H1 (cell line): ENCODE results near the gene CCN6. TPM values are rescaled to one million over a fixed set of nuclear protein-coding genes. Genes with fewer than 3 reads are reported as not detected.

Source experiments
- CTCF ChIA-PET: fragments of 300-600 bp; sonication (Branson Sonifier 250); formaldehyde crosslinking; loops from one replicate; lab custom pipeline; 2021; ENCODE audit not compliant: partially characterized antibody; lab: Charles Lee
- POLR2A ChIA-PET: fragments of 300-600 bp; sonication (Branson Sonifier 250); formaldehyde crosslinking; loops from one replicate; lab custom pipeline; 2021; ENCODE audit warnings: inconsistent platforms; ENCODE audit not compliant: partially characterized antibody; lab: Charles Lee
- DNase-seq, 2 experiments: peaks; one replicate each; pipeline versions ENCODE4 v3.0.0 to v3.0.0-alpha.2; 2010 to 2022; ENCODE audit warnings: low spot score in 2 of 2, low read depth in 1 of 2, mixed read lengths in 1 of 2
- FAIRE-seq: peaks from 2 replicates; lab custom pipeline; 2011; peaks lifted over from hg19 to GRCh38; lab: Jason Lieb, UNC
- H2AFZ ChIP-seq: 2 replicates; pipeline ENCODE4 v1.8.1; 2012; ENCODE audit warnings: low read length, inconsistent platforms
- H2AK5ac ChIP-seq: 2 replicates; pipeline ENCODE4 v1.6.1; 2013; ENCODE audit warnings: low read depth, low read length
- H2BK120ac ChIP-seq: replicated peaks from 2 replicates; pipeline ENCODE3; 2013; ENCODE audit warnings: low read depth, low read length, inconsistent platforms
- H2BK12ac ChIP-seq: 2 replicates; pipeline ENCODE4 v1.6.1; 2013; ENCODE audit warnings: low read depth, low read length
- H2BK15ac ChIP-seq: 2 replicates; pipeline ENCODE4 v1.6.1; 2013; ENCODE audit warnings: low read length
- H2BK20ac ChIP-seq: 2 replicates; pipeline ENCODE4 v1.6.1; 2013; ENCODE audit warnings: low read length
- H2BK5ac ChIP-seq: 2 replicates; pipeline ENCODE4 v1.6.1; 2013; ENCODE audit warnings: low read depth, low read length
- H3K14ac ChIP-seq: 2 replicates; pipeline ENCODE4 v1.6.1; 2013; ENCODE audit warnings: inconsistent platforms; ENCODE audit not compliant: insufficient read length
- H3K18ac ChIP-seq: 2 replicates; pipeline ENCODE4 v1.6.1; 2013; ENCODE audit warnings: low read length; ENCODE audit errors: extremely low read depth
- H3K23ac ChIP-seq: 2 replicates; pipeline ENCODE4 v1.6.1; 2013; ENCODE audit warnings: inconsistent platforms; ENCODE audit not compliant: insufficient read length
- H3K23me2 ChIP-seq: 2 replicates; pipeline ENCODE4 v1.6.1; 2013; ENCODE audit warnings: low read depth, low read length
- H3K27ac ChIP-seq: 2 replicates; pipeline ENCODE4 v1.6.1; 2011; ENCODE audit warnings: low read depth, low read length, inconsistent platforms
- H3K27me3 ChIP-seq, 4 experiments: replicated peaks in 1 of 4; 1 replicate in 1 of 4; 2 replicates in 3 of 4; pipeline versions ENCODE4 v1.6.1 to v1.8.1; 2011 to 2013; ENCODE audit warnings: low read length in 3 of 4, mild to moderate bottlenecking in 3 of 4, inconsistent platforms in 2 of 4, mixed read lengths in 2 of 4, moderate library complexity in 1 of 4; ENCODE audit not compliant: control insufficient read depth in 3 of 4, insufficient read depth in 3 of 4; ENCODE audit errors: extremely low read depth in 1 of 4
- H3K36me3 ChIP-seq, 4 experiments: 2 replicates each; pipeline versions ENCODE4 v1.6.1 to v1.8.1; 2011 to 2013; ENCODE audit warnings: mild to moderate bottlenecking in 4 of 4, low read length in 3 of 4, moderate library complexity in 2 of 4, control low read depth in 1 of 4, inconsistent platforms in 1 of 4; ENCODE audit not compliant: insufficient read depth in 4 of 4, control insufficient read depth in 2 of 4
- H3K4ac ChIP-seq: replicated peaks from 2 replicates; pipeline ENCODE3; 2013; ENCODE audit warnings: low read length, low read depth, mixed read lengths, inconsistent platforms; ENCODE audit not compliant: insufficient read length
- H3K4me1 ChIP-seq, 4 experiments: replicated peaks in 1 of 4; 1 replicate in 1 of 4; 2 replicates in 3 of 4; pipeline versions ENCODE4 v1.6.1 to v1.8.1; 2011 to 2013; ENCODE audit warnings: low read length in 3 of 4, inconsistent platforms in 2 of 4, mixed read lengths in 1 of 4; ENCODE audit not compliant: insufficient read depth in 4 of 4, control insufficient read depth in 3 of 4
- H3K4me2 ChIP-seq, 2 experiments: 2 replicates each; pipeline versions ENCODE4 v1.6.1 to v1.8.1; 2011 to 2013; ENCODE audit warnings: low read depth in 2 of 2, low read length in 2 of 2, control low read depth in 1 of 2, inconsistent platforms in 1 of 2, mild to moderate bottlenecking in 1 of 2; ENCODE audit not compliant: insufficient read depth in 1 of 2
- H3K4me3 ChIP-seq, 4 experiments: fragments of 200-600, 300-600 bp in 1 of 4; sonication (generic), shearing (Covaris generic), sonication (Bioruptor Twin) in 1 of 4; 2 replicates each; pipeline versions ENCODE4 v1.5.1 to v1.8.1; 2011 to 2016; ENCODE audit warnings: low read length in 4 of 4, low read depth in 3 of 4, control low read depth in 2 of 4, inconsistent platforms in 2 of 4, mild to moderate bottlenecking in 2 of 4, mixed read lengths in 1 of 4, moderate library complexity in 1 of 4; ENCODE audit not compliant: insufficient read depth in 2 of 4; ENCODE audit errors: extremely low read depth in 1 of 4
- H3K56ac ChIP-seq: replicated peaks from 2 replicates; pipeline ENCODE3; 2013; ENCODE audit warnings: low read depth, mild to moderate bottlenecking, mixed read lengths, low read length, inconsistent platforms; ENCODE audit not compliant: insufficient read length
- H3K79me1 ChIP-seq: 2 replicates; pipeline ENCODE4 v1.6.1; 2013; ENCODE audit warnings: low read depth, low read length, control low read depth
- H3K79me2 ChIP-seq, 2 experiments: 2 replicates each; pipeline versions ENCODE4 v1.6.1 to v1.8.1; 2012 to 2013; ENCODE audit warnings: low read length in 2 of 2, mild to moderate bottlenecking in 2 of 2, inconsistent platforms in 1 of 2; ENCODE audit not compliant: insufficient read depth in 2 of 2, control insufficient read depth in 1 of 2
- H3K9ac ChIP-seq, 4 experiments: replicated peaks in 1 of 4; 1 replicate in 1 of 4; 2 replicates in 3 of 4; pipeline versions ENCODE4 v1.6.1 to v1.8.1; 2011 to 2013; ENCODE audit warnings: low read depth in 3 of 4, low read length in 3 of 4, control low read depth in 2 of 4, mild to moderate bottlenecking in 2 of 4, moderate library complexity in 2 of 4, inconsistent platforms in 1 of 4; ENCODE audit errors: extremely low read depth in 1 of 4
- H3K9me3 ChIP-seq, 2 experiments: 2 replicates each; pipeline versions ENCODE4 v1.6.1 to v1.8.1; 2012 to 2013; ENCODE audit warnings: mild to moderate bottlenecking in 2 of 2, moderate library complexity in 2 of 2, control low read depth in 1 of 2, inconsistent platforms in 1 of 2, low read depth in 1 of 2, low read length in 1 of 2, mixed read lengths in 1 of 2; ENCODE audit not compliant: insufficient read depth in 2 of 2
- H4K20me1 ChIP-seq, 2 experiments: replicated peaks in 1 of 2; 2 replicates each; pipeline versions ENCODE3 to v1.8.1; 2011 to 2013; ENCODE audit warnings: inconsistent platforms in 2 of 2, low read length in 2 of 2, mild to moderate bottlenecking in 1 of 2; ENCODE audit not compliant: insufficient read depth in 2 of 2, control insufficient read depth in 1 of 2
- H4K5ac ChIP-seq: 2 replicates; pipeline ENCODE4 v1.6.1; 2013; ENCODE audit warnings: low read length, low read depth, mixed read lengths, inconsistent platforms; ENCODE audit not compliant: insufficient read length
- H4K8ac ChIP-seq: 2 replicates; pipeline ENCODE4 v1.8.0; 2013; ENCODE audit warnings: mild to moderate bottlenecking, moderate library complexity, low read length, inconsistent platforms; ENCODE audit not compliant: insufficient read depth; ENCODE audit errors: extremely low read depth
- H4K91ac ChIP-seq: replicated peaks from 2 replicates; pipeline ENCODE3; 2013; ENCODE audit warnings: low read length, mixed read lengths, inconsistent platforms; ENCODE audit not compliant: insufficient read length
- WGBS, 2 experiments: shearing (Covaris generic) in 1 of 2; methylation state at CpG; one replicate each; pipeline versions ENCODE4 v1.1.6 to v1.1.7; 2013 to 2015; ENCODE audit warnings: low lambda C conversion rate in 2 of 2, mixed read lengths in 2 of 2, inconsistent platforms in 1 of 2, low coverage in 1 of 2, missing lambda C conversion rate in 1 of 2; ENCODE audit not compliant: insufficient replicate concordance in 2 of 2, insufficient coverage in 1 of 2, insufficient read length in 1 of 2; ENCODE audit errors: extremely low coverage in 1 of 2, missing lambda C conversion rate in 1 of 2; 5-methylcytosine and 5-hydroxymethylcytosine counted together
- polyA plus RNA-seq, 7 experiments: library from polyadenylated mRNA; depleted of rRNA in 3 of 7; stranded (reverse) in 5 of 7; unstranded in 2 of 7; fragments of >200 nt in 5 of 7; fragments of 200-250 nt in 2 of 7; gene quantifications; 1 replicate in 5 of 7; 2 replicates in 1 of 7; 4 replicates in 1 of 7; pipeline versions ENCODE4 v1.2.1 to v1.2.3, GENCODE V29; 2011 to 2013; ENCODE audit warnings: missing spikeins in 2 of 7, mixed read lengths in 2 of 7
- total RNA-seq: library from RNA; stranded (reverse); fragmentation: NEBNext Ultra II Directional; extraction: Animal tissue kit (Norgen Biotek cat#: 25700); gene quantifications from 2 replicates; pipeline ENCODE4 v1.2.1, GENCODE V29; 2021

CCN6 gene
- total and polyA plus RNA-seq, 2 of the 8 experiments (the other 6 are each of a cell fraction or from before 2014, with no cell fraction given): not detected

GRCh38 chr6:112081569-112081968 is 27.7 kb downstream of the CCN6 start:
- Histone ChIP-seq H3K36me3 (peaks cover 0 to 25% (median under 1%) of the 10 kb centered on the region in 4 experiments; a peak in 4 of 8 replicates), H4K91ac (no peak overlapping the region), H4K20me1 (no peaks in the 10 kb centered on the region), H3K4me3 (no peak overlapping the region), H2BK120ac (no peak overlapping the region), H3K79me2 (no peaks in the 10 kb centered on the region), H3K79me1 (no peaks in the 10 kb centered on the region), H2AFZ (no peak overlapping the region), H2BK20ac (no peak overlapping the region), H4K8ac (no peak overlapping the region), H4K5ac (no peak overlapping the region), H3K23ac (no peak overlapping the region), H2AK5ac (no peak overlapping the region), H3K56ac (no peak overlapping the region), H3K9me3 (no peaks in the 10 kb centered on the region), H3K27ac (no peak overlapping the region), H3K23me2 (no peaks in the 10 kb centered on the region), H3K9ac (no peak overlapping the region), H3K4me2 (no peak overlapping the region), H2BK15ac (no peak overlapping the region), H3K14ac (no peak overlapping the region), H3K27me3 (no peaks in the 10 kb centered on the region), H3K4me1 (no peaks in the 10 kb centered on the region), H2BK12ac (no peak overlapping the region), H3K4ac (no peak overlapping the region), H3K18ac (no peak overlapping the region), H2BK5ac (no peak overlapping the region)
- no peak for DNase-seq
- CTCF ChIA-PET: interaction anchor here (1.1 kb wide), 1 partner anchor 14 kb away, joined by 3 read pairs; no protein-coding TSS in a partner anchor
- no peak for FAIRE-seq
- WGBS, 2 experiments: 91% methylated on average over 4 of the region's 4 CpGs; no CpG with 5 or more reads in 1 of the 2 experiments
- POLR2A ChIA-PET: no interaction called here
